Stimulated activated CD8-positive, alpha-beta memory T cell treated with anti-CD3 and anti-CD28 coated beads, Interleukin-7, amount 100 ng/mL, for 24 hours (primary cell): ENCODE results near the gene VAV3.

Experiments used
- DNase-seq: peaks from one replicate; pipeline ENCODE4 v3.0.0-alpha.2; 2020; ENCODE audit warnings: low read depth

Gene VAV3

GRCh38 chr1:107833061-107833460, 131.9 kb downstream of the VAV3 start:
- no peak for DNase-seq

- no peak for DNase-seq
These were observed 133.1 kb downstream of the VAV3 start for GRCh38 chr1:107831921-107832320.

GRCh38 chr1:107830526-107830925, 134.5 kb downstream of the VAV3 start:
- no peak for DNase-seq

- no peak for DNase-seq
These were observed 134.9 kb downstream of the VAV3 start for GRCh38 chr1:107830075-107830474.

- DNase-seq = no peak
These were observed 135.8 kb downstream of the VAV3 start for GRCh38 chr1:107829036-107829770.

- DNase-seq = no peak
These were observed 140.0 kb downstream of the VAV3 start for GRCh38 chr1:107824946-107825345.

- no peak for DNase-seq
These were observed 143.6 kb downstream of the VAV3 start for GRCh38 chr1:107821340-107821739.

GRCh38 chr1:107820801-107821200, 144.2 kb downstream of the VAV3 start:
- DNase-seq = no peak

GRCh38 chr1:107817935-107818334, 147.0 kb downstream of the VAV3 start:
- DNase-seq = no peak

GRCh38 chr1:107817206-107817605, 147.8 kb downstream of the VAV3 start:
- DNase-seq = no peak

GRCh38 chr1:107810291-107810951, 154.6 kb downstream of the VAV3 start:
- no peak for DNase-seq

- DNase-seq = no peak
These were observed 157.1 kb downstream of the VAV3 start for GRCh38 chr1:107807855-107808254.

- DNase-seq = no peak
These were observed 157.6 kb downstream of the VAV3 start for GRCh38 chr1:107807405-107807804.

GRCh38 chr1:107806902-107807301, 158.1 kb downstream of the VAV3 start:
- DNase-seq = no peak

- DNase-seq = no peak
These were observed 160.2 kb downstream of the VAV3 start for GRCh38 chr1:107804741-107805140.

- no peak for DNase-seq
These were observed 160.8 kb downstream of the VAV3 start for GRCh38 chr1:107804134-107804533.

GRCh38 chr1:107803579-107803978, 161.4 kb downstream of the VAV3 start:
- no peak for DNase-seq

- no peak for DNase-seq
These were observed 162.3 kb downstream of the VAV3 start for GRCh38 chr1:107802654-107803053.

- no peak for DNase-seq
These were observed 169.0 kb downstream of the VAV3 start for GRCh38 chr1:107795994-107796393.

- DNase-seq = no peak
These were observed 169.5 kb downstream of the VAV3 start for GRCh38 chr1:107795441-107795840.

GRCh38 chr1:107794571-107794970, 170.4 kb downstream of the VAV3 start:
- DNase-seq = no peak

- no peak for DNase-seq
These were observed 171.0 kb downstream of the VAV3 start for GRCh38 chr1:107793896-107794453.

GRCh38 chr1:107791348-107791747, 173.6 kb downstream of the VAV3 start:
- no peak for DNase-seq
